Retina (tissue), 1 donor: Measurements from ENCODE around the gene PNPT1.
"Not testable (repeated sequence)": the region's sequence is repeated elsewhere in the genome, so short reads cannot be mapped to it uniquely, and the experiment has no call there.

ENCODE experiments used
- DNase-seq: peaks from one replicate; pipeline ENCODE4 v3.0.0-alpha.2; 2016

PNPT1 gene

DNA sequence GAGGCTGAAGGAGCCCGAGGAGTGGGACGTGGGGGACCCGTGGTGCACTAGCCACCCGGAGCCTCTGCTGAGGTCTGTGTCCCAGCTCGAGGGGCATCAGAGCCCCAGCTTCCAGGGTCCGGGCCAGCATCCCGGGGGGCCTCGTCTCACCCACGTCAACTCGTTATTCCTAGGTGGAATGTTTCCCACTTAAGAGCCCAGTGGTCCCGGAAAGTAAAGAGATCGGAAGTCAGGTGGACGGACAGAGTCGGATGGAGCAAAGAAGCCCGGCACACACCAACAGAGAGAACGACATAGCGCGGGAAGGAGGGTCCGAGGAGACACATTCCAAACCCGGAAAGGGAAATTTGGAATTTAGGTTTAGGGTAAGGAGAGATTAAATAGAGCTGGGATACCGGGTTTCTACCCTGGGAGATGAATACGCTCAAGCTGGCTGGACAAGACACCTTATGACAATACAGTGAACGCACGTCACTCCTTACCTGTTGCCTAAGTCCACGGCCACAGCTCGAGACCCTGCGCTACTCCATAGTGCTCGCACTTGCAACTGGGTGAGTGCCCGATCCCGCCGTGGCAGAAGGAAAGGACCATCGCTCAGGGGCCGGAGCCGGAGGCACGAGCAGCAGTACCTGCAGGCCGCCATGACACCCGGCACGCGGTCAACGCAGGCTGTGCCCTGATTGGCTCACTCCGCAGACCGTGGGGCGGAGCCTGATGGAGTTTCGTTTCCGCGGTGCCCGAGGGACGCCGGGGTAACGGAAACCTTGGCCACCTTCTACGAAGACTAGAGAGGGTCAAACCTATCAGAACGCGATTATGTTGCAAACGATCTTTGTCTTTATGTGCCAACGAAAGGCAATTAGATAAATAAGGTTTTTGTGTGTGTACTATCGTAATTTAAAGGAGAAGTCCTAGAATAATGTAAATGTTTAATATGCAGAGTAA, at the start of gene PNPT1:
Gene PNPT1 (minus strand): TSS at position 664 of the 945 bp plus-strand sequence. CDS start 21 bp downstream, at position 643.
- DNase-seq: peak; percentile 91

DNA sequence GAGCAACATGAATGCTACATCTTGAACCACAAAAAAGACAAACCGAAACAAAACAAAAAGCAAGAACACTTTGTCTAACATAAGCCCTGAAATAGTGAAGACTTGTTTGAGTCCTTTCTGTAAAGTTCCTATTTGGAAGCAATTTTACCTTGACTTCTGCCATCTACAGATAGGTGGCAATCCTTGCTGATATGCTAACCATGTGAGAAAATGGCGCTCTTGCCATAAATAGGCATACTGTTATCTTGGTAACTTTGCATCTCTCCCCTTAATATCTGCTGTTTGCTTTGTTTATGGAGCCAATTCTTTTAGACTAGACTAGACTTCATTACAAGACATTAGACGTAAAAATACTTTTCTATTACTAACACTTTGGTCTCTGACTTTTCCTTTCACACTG, 49.4 kb upstream of the PNPT1 start:
- DNase-seq: no peak

DNA sequence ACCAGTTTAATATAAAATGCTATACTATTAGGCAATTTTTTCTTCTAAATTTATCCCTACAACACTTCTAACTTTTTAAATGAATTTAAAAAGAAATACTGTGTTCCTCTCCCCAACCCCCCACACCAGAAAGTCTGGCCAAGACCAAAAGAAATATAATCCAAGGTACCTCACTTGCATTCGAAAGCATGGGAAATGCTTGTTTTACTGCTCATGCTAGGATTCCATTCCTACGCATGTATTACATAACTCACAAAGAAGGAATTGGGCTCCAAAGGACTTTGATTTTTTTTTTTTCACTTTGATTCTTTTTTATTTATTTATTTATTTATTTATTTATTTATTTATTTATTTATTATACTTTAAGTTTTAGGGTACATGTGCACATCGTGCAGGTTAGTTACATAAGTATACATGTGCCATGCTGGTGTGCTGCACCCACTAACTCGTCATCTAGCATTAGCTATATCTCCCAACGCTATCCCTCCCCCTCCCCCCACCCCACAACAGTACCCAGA, 42.4 kb upstream of the PNPT1 start:
- not testable (repeated sequence) for DNase-seq

DNA sequence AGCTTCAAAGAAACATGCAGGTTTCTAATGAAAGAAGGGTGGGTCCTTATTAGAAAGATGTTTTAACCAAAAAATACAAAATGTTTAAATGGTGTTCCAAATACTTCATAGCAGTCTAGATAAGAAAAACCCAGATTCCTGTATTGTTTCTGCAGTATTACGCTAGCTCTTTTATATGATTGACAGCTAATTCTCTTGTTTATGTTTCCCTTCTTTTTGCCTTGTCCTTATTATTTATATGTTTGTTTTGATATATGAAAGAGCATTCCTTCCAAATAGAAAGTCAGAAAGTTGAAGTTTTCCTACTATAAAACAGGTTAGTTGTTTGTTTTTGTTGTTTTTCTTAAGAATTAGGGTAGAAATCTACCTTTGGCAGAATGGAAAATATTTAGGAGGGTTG, 41.1 kb upstream of the PNPT1 start:
- DNase-seq: no peak

DNA sequence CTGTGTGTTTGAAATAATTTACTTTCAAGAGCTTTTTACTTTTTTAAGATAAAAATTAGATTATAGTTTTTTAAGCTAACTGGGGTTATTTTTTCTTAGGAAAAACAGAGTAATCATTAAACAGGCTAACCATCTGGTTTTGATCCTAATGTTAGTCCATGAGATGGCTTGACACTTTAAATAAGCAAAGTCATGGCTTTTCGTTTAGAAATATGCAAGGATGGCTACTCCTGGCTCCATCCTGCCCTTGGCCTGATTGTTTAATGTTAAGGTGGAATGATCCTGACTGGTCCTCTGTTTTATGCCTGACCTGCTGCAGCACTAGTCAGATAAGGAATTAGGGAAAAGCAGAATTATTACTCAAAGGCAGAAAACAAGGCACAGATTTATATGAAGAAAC, 39.7 kb upstream of the PNPT1 start:
- no peak for DNase-seq

DNA sequence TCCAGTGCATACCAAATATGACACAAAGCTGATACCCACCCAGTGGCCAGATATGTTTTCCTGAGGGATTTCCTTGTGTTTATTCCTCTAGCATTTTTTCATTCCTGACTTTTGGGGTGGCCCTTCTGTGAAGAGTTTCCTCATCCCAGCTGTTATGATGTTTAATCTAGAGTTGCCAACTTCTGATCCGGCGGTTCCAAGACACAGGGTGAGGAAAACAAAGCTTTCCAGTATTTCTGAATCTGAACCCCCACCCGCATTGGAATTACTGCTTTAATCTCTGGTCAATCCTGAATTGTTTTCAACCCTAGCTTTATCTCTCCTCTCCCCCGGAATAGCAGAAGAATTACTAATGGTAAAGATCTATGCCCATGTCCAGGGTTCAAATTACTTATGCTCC, 39.2 kb upstream of the PNPT1 start:
- no peak for DNase-seq

DNA sequence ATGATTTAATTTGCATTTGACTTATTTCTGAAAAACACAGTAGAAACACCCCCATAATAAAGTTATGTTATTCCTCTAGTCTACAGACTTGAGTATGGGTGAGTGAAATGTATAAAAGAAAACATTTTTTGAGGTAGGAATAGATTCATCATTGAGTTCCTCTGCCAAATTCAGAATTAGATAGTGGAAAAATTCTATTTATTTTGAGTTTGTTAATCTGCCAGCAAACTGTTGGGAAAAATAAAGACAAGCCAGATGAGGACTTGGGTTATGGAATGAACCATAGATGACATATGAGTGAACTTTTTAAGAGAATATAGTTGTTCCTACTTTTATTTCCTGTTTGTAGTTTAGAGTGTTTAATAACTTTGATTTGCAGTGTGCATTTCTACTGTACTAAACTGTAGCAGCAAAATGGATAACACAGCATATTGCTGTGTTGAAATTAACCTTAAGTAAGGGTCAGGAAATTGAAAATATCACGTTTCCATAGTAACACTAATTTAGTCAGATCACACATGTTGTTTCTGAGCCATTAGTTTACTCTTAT, 35.6 kb upstream of the PNPT1 start:
- DNase-seq: no peak

DNA sequence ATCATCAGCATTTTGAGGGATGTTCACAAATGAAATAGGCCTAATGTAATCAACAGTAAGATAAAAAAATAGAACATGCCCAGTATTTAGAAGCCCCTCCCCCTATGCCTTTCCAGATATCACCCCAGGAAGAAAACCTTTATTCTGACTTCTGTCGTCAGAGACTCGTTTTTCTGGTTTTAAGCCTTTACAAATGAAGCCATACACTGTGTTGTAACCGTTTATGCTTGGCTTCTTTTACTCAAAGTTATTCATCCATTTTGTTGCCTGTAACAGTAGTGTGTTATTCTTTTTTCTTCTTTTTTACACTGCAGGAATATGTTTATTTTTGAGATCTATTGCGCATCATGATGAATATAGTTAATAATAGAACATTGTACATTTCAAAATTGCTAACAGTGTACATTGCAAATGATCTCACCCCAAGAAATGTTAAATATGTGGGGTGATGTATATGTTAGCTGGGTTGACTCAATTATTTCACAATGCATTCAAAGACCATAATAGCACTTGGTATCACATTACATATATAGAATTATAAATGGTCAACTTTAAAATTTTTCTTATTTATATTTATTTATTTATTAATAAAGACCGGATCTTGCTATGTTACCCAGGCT, 28.1 kb upstream of the PNPT1 start:
- no peak for DNase-seq

DNA sequence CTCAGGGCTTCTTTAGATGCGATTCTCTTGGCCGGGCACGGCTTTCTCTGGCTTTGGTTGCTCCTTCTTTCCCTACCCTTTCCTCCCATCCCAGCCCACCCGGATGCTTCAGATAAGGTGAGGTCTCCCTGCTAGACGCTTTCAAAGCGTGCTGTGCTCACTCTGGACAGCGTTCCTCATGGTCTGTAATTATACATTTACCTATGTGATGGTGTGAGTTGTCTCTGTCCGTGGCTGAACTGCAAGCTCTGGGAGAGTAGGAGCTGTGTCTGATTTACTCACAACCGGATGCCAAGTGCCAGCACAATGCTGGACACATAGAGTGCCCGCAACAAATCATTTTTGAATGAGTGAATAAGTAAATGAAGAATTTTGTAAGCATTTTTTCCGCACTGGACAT, 26.8 kb upstream of the PNPT1 start:
- no peak for DNase-seq

DNA sequence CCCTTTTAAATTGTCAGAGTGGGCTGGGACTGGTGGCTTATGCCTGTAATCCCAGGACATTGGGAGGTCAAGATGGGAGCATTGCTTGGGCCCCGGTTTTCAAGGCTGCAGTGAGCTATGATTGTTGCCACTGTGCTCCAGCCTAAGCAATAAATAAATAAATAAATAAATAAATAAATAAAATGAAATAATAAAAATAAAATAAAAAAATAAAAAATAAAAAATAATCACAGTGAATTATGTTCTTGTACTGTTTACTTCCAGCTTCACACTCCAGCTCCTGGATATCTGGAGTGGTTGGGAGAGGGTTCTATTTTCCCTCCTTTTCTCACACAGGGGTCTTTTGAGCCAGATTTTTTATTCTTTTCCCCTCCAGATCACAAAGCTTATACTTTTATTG, 26.2 kb upstream of the PNPT1 start:
- DNase-seq: no peak

DNA sequence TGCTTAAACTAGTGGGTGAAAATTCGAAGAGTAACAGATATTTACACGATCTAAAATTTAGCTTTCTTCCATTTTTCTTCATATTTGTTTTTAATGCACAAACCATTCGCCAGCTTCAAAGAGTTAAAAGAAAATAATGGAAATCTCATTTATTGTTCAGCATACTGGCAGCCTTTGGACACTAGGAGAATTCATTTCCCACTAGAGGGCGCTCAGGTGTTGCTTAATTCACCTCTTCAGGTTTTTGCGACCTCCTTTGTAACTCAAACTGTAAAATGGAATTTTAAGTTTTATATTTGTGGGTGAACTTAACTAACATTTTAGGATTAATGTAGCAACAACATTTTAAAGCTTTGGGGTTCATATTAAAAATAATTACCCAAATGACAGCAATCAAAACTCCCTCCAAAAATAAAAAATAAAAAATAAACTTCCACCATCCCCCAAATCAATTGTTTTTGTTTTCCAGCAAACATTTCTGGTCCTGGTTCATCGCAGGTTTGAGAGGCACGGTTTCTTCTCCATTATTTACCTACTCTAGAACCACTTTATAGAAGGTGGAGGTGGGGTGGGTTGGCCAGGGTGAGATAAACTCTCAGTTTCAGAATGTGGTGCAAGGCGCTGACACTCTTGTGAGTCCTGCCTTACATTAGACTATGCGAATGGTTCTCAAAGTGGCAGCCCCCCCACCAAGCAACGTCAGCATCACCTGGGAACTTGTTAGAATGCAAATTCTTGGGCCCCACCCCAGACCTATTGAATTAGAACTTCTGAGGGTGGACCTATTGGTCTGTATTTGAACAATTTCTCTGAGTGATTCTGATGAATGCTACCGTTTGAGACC, 24.7 kb upstream of the PNPT1 start:
- DNase-seq: peak; percentile 70

DNA sequence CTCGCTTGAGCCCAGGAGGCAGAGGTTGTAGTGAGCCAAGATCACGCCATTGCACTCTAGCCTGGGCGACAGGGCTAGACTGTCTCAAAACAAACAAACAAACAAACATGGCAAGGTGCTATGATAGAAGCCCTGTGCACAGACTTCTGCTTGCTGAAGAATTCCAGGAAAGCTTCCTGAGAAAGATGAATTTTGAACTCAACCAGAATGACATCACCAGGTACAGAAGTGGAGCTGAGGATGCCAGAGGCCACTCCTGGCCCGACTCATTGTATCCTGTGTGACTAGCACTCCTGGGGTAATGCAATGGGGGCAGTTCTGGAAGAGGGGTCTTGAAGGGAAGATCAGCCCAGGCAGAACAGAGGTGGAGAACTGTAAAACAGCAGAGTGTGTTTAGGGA, 22.0 kb upstream of the PNPT1 start:
- no peak for DNase-seq

DNA sequence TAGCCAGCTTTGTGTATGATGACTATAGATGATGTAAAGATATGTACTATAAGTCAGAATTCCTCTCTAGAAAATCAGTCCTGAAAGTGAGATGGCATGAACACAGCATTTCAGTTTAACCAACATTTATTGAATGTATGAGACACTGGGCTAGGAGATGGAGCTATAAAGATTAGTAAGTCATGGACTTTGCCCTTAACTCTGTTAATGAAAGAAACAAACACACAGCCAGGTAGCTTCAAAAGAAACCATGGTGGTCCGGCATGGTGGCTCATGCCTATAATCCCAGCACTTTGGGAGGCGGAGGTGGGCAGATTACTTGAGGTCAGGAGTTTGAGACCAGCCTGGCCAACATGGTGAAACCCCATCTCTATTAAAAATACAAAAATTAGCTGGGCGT, 21.5 kb upstream of the PNPT1 start:
- DNase-seq: not testable (repeated sequence)

DNA sequence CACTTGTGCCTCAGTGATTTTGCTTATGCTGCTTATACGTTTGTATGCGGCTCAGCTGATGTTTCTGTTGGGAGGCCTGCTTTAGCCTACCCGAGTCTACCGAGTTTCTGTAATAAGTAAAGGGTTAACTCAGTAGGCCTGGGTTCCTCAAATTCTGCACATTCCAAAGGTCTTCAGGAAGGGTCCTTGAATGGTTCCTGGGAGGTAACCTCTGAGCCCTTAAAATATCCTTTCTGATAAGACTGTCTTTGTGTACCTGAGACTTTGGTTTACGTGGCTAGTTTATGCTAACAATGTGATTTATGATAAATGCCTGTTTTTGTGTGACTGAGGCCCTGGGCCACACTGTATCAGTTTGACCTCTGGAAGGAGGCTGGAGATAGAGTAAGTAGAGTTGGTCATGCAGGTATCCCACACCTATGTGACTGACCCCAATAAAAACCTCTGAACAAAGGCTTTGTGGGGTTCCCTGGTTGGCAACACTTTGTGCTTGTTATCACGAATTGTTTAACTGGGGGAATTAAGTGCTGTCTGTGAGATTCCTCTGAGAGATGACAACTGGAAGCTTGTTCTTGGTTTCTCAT, 18.9 kb upstream of the PNPT1 start:
- no peak for DNase-seq

DNA sequence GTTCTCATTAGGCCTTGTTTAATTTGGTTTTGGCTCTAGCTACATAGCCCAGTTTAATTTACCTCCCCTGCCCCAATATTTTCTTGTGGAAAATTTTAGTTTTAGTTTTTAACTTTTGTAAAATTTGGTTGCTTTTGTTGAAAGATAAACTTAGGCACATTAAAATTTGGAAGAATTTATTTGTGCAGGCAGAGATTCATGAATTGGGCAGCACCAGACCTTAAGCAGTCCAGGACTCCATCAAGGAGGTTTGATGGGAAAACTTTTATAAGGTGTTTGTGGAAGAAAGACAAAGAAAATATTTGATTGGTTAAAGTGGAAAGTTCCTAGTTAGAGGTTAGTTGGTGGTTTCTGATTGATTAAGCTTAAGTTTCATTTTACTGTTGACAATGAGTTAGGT, 16.4 kb upstream of the PNPT1 start:
- no peak for DNase-seq

DNA sequence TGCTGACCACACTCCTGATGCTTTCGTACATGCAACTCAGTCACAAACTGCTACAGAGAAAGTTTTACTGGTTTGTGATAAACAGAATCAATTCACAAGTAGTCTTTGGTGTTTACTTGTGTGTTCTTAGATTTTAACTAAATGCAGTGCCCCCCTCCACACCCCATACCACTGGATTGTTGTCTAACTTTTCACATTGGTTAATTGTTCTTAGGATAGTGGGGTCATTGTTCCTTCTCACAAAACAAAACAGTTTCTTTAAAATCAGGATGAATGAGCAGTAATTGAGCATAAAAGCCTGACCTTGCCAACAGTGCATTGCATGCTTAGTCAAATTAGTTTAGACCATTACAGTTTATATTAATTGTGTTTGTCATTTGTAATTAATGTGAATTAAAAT, 14.1 kb upstream of the PNPT1 start:
- DNase-seq: peak; percentile 67

DNA sequence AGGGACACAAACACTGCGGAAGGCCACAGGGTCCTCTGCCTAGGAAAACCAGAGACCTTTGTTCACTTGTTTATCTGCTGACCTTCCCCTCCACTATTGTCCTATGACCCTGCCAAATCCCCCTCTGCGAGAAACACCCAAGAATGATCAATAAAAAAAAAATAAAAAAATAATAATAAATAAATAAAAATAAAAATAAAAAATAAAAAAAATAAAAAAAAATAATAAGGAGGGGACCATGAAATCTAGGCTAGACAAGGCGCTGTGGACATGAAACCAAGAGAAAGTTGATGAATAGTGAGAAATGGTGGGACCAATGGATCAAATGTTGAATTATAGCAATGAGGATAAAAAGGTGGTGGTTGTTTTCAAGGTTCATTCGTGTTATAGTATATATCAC, 12.6 kb upstream of the PNPT1 start:
- not testable (repeated sequence) for DNase-seq

DNA sequence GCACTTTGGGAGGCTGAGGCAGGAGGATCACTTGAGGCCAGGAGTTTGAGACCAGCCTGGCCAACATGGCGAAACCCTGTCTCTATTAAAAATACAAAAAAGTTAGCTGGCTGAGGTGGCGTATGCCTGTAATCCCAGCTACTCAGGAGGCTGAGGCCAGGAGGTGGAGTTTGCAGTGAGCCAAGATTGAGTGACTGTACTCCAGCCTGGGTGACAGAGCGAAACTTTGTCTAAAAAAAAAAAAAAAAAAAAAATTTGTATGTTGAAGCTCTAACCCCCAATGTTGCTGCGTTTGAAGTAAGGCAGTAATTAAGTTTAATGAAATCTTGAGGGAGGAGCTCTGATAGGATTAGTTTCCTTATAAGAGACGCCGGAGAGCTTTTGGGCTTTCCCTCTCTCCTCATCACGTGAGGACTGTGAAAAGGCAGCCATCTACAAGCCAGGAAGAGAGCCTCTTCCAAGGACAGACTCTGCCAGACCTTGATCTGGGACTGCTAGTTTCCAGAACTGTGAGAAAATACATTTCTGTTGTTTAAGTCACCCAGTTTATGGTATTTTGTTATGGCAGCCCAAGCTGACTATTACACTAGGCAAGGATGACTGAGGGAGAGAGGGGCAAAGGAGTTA, 11.5 kb upstream of the PNPT1 start:
- DNase-seq: no peak

DNA sequence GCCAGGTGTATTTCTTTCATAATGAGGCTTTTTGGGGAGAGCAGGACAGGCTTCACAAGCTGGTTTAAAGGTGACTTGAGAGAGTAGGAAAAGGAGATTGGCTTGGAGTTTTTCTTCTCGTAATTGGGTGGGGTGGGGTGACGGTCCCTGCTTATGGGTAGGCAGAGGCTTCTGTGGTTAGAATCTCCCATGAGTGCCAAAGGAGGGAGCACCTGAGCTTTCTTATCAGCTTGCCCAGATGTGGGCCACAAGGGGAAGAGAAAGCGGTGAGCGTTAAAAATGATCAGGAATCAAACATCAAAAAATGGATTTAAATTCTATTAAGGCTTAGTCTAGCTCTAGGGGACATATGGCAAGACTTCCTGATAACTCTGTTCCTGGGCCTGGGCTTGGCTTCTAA, 9.7 kb upstream of the PNPT1 start:
- DNase-seq: no peak

DNA sequence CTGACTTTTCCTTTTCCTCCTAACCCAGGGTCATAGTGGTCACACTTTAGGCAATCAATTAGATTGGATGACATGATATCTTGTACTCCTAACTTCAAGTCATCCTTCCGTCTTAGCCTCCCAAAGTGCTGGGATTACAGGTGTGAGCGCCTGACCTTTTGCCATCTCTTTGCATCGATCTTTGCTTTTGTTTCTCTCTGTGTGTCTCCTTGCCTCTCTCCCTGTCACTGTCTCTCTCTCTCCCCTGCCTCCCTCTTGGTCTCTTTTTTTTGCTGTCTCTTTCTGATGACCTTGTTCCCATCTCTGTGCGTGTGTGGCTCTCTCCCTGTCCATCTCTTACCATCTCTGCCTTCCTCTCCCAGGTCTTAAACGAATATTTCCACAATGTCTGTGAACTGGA, 904 bp downstream of the PNPT1 start:
- DNase-seq: not testable (repeated sequence)

DNA sequence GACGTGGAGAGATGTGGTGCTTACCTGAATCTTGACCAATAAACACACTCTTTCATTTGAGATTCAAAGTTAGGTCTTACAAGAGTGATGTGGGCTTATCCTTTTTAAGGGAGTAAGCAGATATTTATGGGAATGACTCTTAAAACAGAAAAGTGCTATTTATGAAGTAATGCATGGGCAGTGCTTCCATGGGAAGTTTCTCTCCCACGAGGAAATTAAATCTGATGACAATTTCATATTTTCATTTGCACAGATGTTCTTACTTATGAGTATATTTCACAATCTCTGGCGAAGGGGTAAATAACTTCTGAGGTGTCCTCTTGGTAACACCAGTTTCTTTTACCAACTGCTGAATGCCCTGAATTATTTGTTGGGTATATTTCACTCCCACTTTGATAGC, 21.0 kb downstream of the PNPT1 start:
- no peak for DNase-seq

DNA sequence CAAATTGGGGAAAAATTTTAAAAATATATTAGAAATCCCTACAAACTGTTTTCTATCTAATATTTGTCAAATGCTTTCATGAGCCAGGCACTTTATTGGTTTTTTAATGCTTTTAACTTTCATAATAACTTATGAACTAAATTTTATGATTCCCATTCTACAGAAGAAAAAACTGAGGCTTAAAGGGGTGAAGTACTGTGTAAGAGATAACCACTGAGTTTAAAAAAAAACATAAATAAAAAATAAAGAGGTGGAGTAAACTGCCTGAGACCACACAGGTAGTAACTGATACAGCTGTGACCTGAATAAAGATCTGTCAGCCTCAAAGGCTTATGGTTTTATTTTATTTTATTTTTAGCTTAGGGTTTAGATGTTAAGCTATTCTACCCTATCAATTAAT, 24.7 kb downstream of the PNPT1 start:
- no peak for DNase-seq
